NCI-H2107 treated with DMSO at 0.1 percent for 48 hours (cell line): Measurements from ENCODE around the gene PLCB3.
A peak's percentile ranks its signal among the peaks of the same experiment; 100 is the strongest.

Source experiments
- DNase-seq: peaks from one replicate; lab custom pipeline; 2025; ENCODE audit not compliant: unreplicated experiment; lab: John Stamatoyannopoulos, UW

Gene PLCB3

DNA sequence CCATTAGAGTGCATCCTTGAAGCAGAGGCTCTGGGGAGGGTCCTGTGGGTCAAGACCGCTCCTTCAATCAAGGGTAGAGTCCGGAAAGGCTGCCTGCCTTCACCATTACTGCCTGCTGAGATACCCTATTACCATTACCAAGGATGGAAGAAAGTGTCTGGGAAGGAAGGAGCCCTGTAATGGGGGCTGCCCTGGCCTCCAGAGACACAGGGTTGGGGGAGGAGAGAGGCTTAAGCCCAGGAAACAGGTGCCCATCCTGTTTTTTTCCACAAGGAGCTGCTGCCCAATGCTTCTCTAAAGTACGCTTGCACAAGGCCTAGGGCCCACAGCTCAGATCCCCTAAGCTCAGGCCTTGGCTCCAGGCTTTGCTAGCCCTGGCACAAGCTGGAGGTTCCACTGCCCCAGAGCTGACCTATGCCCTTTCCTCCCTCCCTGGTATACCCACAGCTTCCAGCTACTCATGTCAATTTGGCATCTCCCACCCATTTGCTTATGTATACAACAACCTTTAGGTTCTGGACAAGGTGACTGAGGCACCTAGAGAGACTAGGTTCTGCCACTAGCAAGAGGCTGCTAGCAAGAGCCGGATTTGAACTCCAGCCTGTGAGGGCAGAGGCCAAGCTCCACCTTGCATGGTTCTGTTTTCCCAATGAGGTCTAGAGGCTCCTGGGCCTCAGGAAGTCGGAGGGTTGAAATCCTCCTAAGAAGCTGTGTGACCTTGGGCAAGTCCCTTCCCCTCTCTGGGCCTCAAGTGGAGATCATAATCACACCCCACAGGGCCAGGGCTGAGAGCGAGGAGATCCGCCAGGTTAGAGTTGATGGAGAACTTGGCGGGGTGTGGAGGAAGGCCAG, 1.5 kb upstream of the PLCB3 start:
- DNase-seq, result no peak

- no peak for DNase-seq
These were observed 815 bp upstream of the PLCB3 start for GRCh38 chr11:64250415-64251015.

GRCh38 chr11:64251753-64252002, 348 bp downstream of the PLCB3 start:
- no peak for DNase-seq

GRCh38 chr11:64252003-64252872, 908 bp downstream of the PLCB3 start:
- DNase-seq, result no peak

- DNase-seq, result no peak
These were observed 1.7 kb downstream of the PLCB3 start for GRCh38 chr11:64253043-64253442.

GRCh38 chr11:64253481-64253880, 2.2 kb downstream of the PLCB3 start:
- no peak for DNase-seq

- no peak for DNase-seq
These were observed 3.0 kb downstream of the PLCB3 start for GRCh38 chr11:64254326-64254725.

GRCh38 chr11:64255135-64256128, 4.1 kb downstream of the PLCB3 start:
- DNase-seq, result no peak

GRCh38 chr11:64256300-64256699, 5.0 kb downstream of the PLCB3 start:
- DNase-seq, result no peak

DNA sequence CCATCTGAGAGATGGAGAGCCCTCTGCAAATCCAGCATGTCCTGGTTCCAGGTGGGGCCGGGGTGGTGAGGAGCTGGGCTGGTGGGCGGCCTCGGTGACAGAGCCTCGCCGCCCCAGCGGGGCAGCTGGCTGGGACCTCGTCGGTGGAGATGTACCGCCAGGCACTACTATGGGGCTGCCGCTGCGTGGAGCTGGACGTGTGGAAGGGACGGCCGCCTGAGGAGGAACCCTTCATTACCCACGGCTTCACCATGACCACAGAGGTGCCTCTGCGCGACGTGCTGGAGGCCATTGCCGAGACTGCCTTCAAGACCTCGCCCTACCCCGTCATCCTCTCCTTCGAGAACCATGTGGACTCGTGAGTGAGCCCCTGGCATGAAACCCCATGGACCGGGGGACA, 7.0 kb downstream of the PLCB3 start:
- DNase-seq, result no peak

- no peak for DNase-seq
These were observed 7.7 kb downstream of the PLCB3 start for GRCh38 chr11:64258946-64259532.

DNA sequence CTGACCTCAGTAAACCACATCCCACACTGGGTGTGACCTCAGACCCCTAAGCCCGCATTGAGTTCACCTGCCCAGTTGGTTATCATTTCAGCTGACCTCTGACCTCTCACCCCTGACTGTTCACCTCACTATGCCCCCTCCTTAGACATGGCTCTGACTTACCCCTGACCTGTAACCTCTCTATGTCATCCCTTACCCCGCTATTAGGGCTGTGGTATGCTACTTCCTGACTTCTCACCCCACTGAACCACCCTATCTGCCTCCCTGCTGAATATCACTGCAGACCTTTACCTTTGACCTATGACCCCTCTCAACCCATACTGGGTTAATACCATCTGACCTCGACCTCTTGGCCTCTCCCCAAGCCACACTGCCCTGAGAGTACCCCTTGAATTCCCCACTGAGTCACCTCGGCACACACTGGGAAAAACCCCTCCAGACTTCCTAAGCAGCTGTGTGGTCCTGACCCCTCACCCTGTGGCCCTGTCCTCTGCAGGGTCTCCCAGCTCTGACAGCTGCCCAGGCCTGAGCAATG, 8.3 kb downstream of the PLCB3 start:
- no peak for DNase-seq

- no peak for DNase-seq
These were observed 8.9 kb downstream of the PLCB3 start for GRCh38 chr11:64260147-64260708.

DNA sequence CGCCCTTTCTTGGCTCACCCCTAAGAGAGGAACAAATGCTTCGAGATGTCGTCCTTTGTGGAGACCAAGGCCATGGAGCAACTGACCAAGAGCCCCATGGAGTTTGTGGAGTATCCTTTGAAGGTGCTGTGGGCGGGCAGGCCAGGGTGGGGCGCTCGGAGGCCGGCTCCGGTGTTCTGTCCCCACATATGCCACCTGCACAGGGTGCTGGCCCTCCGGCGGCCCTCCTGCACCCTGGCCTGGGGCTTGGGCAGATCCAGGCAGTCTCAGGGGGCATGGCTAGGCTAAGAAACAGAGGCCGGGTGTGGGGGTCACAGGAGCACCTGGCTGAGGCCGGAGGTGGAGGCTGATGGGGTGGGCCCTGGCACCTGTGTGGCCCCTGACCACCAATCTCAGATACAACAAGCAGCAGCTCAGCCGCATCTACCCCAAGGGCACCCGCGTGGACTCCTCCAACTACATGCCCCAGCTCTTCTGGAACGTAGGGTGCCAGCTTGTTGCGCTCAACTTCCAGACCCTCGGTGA, 10.3 kb downstream of the PLCB3 start:
- no peak for DNase-seq

- DNase-seq, result no peak
These were observed 11.1 kb downstream of the PLCB3 start for GRCh38 chr11:64262271-64263002.

GRCh38 chr11:64263021-64263946, 12.0 kb downstream of the PLCB3 start:
- DNase-seq, result no peak

DNA sequence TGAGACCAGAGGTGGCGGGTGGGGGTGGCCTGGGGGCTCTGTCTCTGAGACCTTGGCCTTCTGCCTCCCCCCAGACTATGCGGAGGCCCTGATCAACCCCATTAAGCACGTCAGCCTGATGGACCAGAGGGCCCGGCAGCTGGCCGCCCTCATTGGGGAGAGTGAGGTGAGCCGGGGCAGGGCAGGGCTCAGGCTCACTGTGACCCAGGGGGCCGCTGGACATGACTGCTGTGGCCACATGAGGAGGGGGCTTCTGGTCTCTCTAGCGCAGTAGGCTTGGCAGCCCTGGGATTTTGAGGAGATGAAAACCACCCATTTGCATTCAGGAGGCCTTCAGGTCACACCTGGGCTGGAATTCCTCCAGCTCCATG, 12.6 kb downstream of the PLCB3 start:
- DNase-seq, result no peak

- DNase-seq, result peak; percentile 51
These were observed 13.1 kb downstream of the PLCB3 start for GRCh38 chr11:64264371-64264852.
